Mononuclear cell (primary cell): ENCODE measurements around the gene LPAR1. TPM values are rescaled to one million over a fixed set of nuclear protein-coding genes. Genes with fewer than 3 reads are reported as not detected.
"Not testable (repeated sequence)": the region's sequence is repeated elsewhere in the genome, so short reads cannot be mapped to it uniquely, and the experiment has no call there.

Experiments
- H3K27me3 ChIP-seq: 2 replicates; pipeline ENCODE4 v1.6.0; 2011; ENCODE audit warnings: low read length, control low read depth; ENCODE audit not compliant: insufficient read depth
- H3K4me1 ChIP-seq: 2 replicates; pipeline ENCODE4 v1.5.1; 2011; ENCODE audit warnings: mild to moderate bottlenecking, low read length, control low read depth; ENCODE audit not compliant: insufficient read depth
- H3K4me3 ChIP-seq: 2 replicates; pipeline ENCODE4 v1.5.1; 2011; ENCODE audit warnings: mild to moderate bottlenecking, low read length, moderate library complexity
- H3K9me3 ChIP-seq: 2 replicates; pipeline ENCODE4 v1.5.1; 2011; ENCODE audit warnings: low read depth, mild to moderate bottlenecking, control low read depth, low read length
- total RNA-seq: library from RNA; depleted of rRNA; stranded (reverse); fragments of >200 nt; gene quantifications from one replicate; pipeline ENCODE4 v1.2.3, GENCODE V29; 2012

Gene LPAR1
- total RNA-seq, 1 donor: 1.7 TPM

- no peaks in the 10 kb centered on the region for H3K4me1 ChIP-seq
- H3K4me3 ChIP-seq: no peak overlapping the region
- no peaks in the 10 kb centered on the region for H3K27me3 ChIP-seq
- no peaks in the 10 kb centered on the region for H3K9me3 ChIP-seq
Observed at GRCh38 chr9:110842169-110842568, 196.1 kb downstream of the LPAR1 start.

DNA sequence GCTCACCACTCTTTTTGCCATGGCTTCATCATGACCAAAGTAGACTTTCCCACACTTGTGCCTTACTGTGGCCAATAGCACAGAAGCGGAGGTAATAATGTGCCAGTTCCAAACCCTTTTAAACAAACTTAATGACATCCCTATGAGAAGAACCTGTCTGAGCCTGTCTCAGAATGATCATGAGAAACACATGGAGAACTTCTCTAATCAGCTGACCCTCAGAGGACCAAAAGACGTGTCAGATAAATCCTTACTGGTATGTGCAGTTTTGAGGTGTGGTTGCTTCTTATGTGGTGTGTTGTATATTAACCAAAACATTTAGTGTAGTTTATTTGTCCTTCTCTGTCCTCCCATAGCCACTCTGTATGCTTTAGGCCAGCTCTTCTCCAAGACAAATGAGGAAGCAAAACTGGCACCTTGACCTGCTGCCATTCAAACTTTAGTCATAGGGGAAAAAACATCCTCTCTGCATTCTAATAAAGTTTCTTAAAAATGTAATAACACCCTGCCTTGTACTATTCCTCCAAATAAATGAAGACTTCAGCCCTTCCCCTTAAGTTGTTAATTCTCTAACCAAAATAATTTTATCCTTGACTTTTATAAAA lies 200.8 kb downstream of the LPAR1 start:
- Histone ChIP-seq H3K9me3 (no peaks in the 10 kb centered on the region), H3K4me1 (no peaks in the 10 kb centered on the region), H3K4me3 (no peak overlapping the region), H3K27me3 (no peaks in the 10 kb centered on the region)

DNA sequence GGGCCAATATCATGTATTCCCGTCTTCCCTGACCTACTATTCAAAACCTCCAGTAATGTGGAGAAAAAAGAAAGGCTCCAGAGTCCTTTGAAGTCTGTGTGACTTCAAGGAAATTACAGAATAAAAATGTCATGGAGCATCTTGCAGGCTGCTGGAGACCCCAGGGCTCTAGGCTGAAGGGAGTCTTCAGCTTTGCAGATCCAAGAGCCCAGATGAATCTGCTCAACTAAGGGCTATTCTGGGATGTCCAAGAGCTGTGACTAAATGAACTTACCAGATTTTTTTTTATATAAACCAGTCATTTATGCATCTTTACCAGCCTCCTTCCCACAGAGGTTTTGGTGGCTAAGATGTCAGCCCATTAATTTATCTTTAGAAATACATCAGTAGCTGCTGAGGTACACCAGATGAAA lies 202.4 kb downstream of the LPAR1 start:
- no peaks in the 10 kb centered on the region for H3K27me3 ChIP-seq
- H3K4me1 ChIP-seq: no peaks in the 10 kb centered on the region
- H3K9me3 ChIP-seq: no peaks in the 10 kb centered on the region
- no peak overlapping the region for H3K4me3 ChIP-seq

- no peak overlapping the region for H3K4me3 ChIP-seq
- no peaks in the 10 kb centered on the region for H3K9me3 ChIP-seq
- no peaks in the 10 kb centered on the region for H3K4me1 ChIP-seq
- H3K27me3 ChIP-seq: no peaks in the 10 kb centered on the region
Observed at GRCh38 chr9:110835404-110835803, 202.9 kb downstream of the LPAR1 start.

- Histone ChIP-seq H3K9me3 (no peaks in the 10 kb centered on the region), H3K4me1 (no peaks in the 10 kb centered on the region), H3K27me3 (no peaks in the 10 kb centered on the region), H3K4me3 (no peak overlapping the region)
Observed at GRCh38 chr9:110832926-110833325, 205.3 kb downstream of the LPAR1 start.

- H3K4me3 ChIP-seq: no peak overlapping the region
- H3K9me3 ChIP-seq: no peaks in the 10 kb centered on the region
- no peaks in the 10 kb centered on the region for H3K4me1 ChIP-seq
- no peaks in the 10 kb centered on the region for H3K27me3 ChIP-seq
Observed at GRCh38 chr9:110830495-110830894, 207.8 kb downstream of the LPAR1 start.

- H3K27me3 ChIP-seq: no peaks in the 10 kb centered on the region
- no peaks in the 10 kb centered on the region for H3K4me1 ChIP-seq
- H3K9me3 ChIP-seq: no peaks in the 10 kb centered on the region
- H3K4me3 ChIP-seq: no peak overlapping the region
Observed at GRCh38 chr9:110828264-110828663, 210.0 kb downstream of the LPAR1 start.

DNA sequence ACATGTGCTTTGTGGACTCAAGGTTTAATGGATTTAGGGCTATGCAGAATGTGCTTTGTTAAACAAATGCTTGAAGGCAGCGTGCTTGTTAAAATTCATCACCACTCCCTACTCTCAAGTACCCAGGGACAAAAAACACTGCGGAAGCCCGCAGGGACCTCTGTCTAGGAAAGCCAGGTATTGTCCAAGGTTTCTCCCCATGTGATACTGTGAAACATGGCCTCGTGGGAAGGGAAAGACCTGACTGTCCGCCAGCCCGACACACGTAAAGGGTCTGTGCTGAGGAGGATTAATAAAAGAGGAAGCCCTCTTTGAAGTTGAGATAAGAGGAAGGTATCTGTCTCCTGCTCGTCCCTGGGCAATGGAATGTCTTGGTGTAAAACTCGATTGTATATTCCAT lies 211.9 kb downstream of the LPAR1 start:
- H3K27me3 ChIP-seq, H3K4me3 ChIP-seq, H3K9me3 ChIP-seq, H3K4me1 ChIP-seq: not testable (repeated sequence)

- Histone ChIP-seq H3K27me3 (no peaks in the 10 kb centered on the region), H3K9me3 (no peaks in the 10 kb centered on the region), H3K4me3 (no peak overlapping the region), H3K4me1 (no peaks in the 10 kb centered on the region)
Observed at GRCh38 chr9:110825950-110826349, 212.3 kb downstream of the LPAR1 start.

- not testable (repeated sequence) for H3K27me3 ChIP-seq
Observed at GRCh38 chr9:110825129-110825528, 213.1 kb downstream of the LPAR1 start.

More at GRCh38 chr9:110825129-110825528, 213.1 kb downstream of the LPAR1 start:
- not testable (repeated sequence) for H3K9me3 ChIP-seq, H3K4me1 ChIP-seq, H3K4me3 ChIP-seq
